Measurements from ENCODE around the gene TMPRSS11A. TPM values are rescaled to one million over a fixed set of nuclear protein-coding genes. Genes with fewer than 3 reads are reported as not detected.

Gene TMPRSS11A
- total RNA-seq, 1 donor from 2014 or later: not detected

DNA sequence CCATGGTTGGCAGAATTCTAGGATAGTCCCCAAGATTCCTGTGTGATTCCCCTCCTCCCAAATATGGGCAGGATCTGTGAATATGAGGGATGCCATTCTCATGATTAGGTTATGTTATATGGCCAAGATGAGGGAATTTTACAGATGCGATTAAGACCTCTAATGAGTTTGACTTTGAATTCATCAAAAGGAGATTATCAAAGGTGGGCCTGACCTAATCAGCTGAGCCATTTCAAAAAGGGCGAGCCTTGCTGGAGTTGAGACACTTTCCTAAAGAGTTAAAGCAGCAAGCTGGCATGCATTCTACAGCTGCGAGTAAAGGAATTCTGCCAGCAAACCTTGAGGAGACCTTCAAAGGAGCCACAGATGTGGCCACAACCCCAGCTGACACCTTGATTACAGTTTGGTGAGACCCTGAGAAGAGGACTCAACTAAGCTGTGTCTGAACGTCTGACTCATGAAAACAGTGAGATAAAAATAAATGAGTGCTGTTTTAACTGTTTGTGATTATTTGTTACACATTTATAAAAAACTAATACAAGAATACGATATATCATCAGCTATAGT is 47.8 kb downstream of the TMPRSS11A start:
- intact Hi-C loops (cut with micrococcal nuclease): loop anchor here (5.0 kb wide), 1 partner anchor 262 kb away; no protein-coding TSS in a partner anchor

DNA sequence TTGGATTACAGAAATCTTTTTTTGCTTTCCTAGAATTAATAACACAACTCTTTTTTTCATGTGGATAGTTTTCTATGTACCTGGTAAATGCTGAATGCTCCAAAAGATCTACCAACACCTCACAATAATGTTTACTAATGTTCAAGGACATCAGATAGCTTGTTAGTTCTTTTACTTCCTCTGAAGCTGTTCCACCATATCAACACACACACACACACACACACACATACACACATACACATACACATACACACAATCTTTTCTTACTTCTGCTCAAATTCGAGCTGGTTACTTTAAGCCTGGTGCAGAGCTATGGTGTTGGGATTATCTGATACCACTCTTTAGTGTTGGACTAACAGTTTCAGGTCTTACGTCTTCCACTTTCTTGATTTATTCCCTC is 51.2 kb downstream of the TMPRSS11A start:
- intact Hi-C loops (cut with micrococcal nuclease): loop anchor here (5.0 kb wide), 1 partner anchor 165 kb away; no protein-coding TSS in a partner anchor

DNA sequence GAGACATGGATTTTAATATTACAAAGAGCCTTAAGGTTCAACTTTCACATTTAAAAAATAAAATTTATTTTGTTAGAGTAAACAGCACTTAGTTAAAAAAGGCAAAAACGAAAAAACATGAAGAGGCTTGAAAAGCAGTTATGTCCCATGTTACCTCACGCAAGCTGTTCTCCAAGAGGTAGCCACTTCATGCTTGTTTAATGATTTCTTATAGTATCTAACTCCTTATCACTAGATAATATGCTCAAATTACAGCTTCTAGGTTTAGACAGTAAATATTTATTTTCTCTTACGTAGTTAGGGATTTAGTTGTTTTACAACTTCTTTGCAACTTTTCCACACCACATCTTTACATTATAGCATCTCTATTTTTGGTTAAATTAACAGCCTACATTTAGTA is 51.7 kb downstream of the TMPRSS11A start:
- intact Hi-C loops (cut with micrococcal nuclease): loop anchor here (5.0 kb wide), 1 partner anchor 164 kb away; no protein-coding TSS in a partner anchor

DNA sequence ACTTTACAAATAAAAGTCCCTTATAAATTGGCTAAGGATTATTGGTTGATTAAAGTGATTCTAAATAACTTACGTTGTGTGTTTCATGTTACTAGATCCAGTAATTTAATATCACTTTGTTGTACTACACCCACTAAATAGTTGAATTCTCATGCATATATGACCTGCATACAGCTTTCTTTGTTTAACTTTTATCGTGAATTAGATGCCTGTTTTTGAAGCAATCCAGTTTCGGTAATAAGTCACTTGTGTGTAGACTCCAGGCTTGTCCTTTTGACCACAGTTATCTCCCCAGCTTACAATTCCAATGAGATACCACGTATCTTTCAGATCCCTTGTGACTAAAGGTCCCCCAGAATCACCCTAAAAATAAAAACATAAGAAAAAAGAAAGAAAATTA is 52.2 kb downstream of the TMPRSS11A start:
- intact Hi-C loops (cut with micrococcal nuclease): loop anchor here (5.0 kb wide), 1 partner anchor 164 kb away; no protein-coding TSS in a partner anchor

DNA sequence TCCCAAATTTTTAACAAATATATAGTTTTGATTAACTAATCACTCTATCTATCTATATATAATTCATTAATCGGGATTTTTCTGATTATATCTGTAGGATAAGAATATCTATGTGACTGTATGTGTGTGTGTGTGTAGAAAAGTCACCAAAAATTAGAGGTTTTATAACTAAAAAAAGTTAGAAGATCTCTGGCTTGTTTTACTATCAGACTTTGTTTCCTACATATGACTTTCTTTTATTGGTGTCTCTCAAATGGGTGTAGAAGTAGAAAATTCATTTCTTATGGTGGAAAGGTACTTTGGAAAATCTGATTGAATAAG is 52.7 kb downstream of the TMPRSS11A start:
- intact Hi-C loops (cut with micrococcal nuclease): loop anchor here (1.0 to 5.0 kb wide), 3 partner anchors 38 to 361 kb away; no protein-coding TSS in a partner anchor

DNA sequence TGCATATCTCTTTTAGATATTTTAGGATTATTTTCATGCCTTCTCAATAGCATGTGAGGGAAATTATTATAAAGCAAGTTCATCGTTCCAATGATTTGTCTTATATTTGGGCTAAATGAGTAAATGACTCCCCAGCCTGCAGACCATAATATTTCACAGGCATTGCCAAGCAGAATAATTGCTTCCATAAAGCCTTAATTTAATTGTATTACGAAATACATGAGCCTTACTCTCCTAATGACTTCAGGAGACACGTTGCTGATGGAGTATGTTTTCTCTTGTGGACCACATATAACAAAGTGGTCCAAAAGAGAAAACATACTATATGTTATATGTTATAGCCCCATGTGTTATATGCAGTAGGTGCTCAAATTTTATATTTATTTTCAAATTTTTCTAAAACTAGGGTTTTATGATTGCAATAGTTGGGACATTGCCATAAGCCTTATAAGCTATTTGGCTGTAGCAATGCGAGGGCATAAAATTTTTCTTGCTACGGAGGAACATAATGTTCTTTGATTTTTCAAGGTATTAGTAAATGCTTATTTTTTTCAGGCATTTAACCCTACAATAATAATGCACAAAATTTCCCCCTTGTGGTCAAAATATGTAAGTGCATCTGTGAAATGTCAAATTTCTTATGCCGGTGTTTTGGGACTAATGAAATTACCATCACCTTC is 53.2 kb downstream of the TMPRSS11A start:
- intact Hi-C loops (cut with micrococcal nuclease): loop anchor here (1.0 to 5.0 kb wide), 3 partner anchors 38 to 361 kb away; no protein-coding TSS in a partner anchor

DNA sequence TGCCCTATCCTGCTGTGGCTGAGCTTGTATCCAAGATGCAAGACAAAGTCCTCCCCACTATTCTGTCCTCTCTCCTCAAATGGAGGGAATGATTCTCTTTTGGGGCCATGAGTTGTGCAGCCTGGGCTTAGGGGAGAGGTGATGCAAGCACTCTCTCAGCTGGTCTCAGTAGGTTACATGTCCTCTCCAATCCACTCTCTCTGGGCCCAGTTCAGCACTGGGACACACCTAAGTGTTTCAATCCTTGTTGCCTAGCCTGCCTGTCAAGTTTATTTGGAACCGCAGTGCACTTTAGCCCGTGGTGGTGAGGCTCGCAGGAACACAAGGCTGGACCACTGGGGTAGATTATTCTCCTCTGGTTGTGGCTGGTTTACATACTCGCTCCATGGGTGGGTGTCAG is 55.6 kb downstream of the TMPRSS11A start:
- intact Hi-C loops (cut with micrococcal nuclease): no loop called here

DNA sequence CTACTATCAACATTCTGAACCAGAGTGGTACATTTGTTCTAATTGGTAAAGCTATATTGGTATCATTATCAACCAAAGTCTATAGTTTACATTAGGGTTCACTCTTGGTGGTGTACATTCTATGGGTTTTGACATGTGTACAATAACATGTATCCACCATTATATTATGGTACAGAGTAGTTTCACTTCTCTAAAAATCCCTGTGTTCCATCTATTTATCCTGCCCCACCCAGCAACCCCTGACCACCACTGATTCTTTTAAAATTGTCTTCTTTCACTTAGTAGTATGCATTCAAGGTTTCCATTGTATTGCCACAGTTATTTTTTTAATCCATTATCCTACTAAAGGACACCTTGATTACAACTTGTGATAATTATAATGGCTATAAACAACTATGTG is 64.2 kb downstream of the TMPRSS11A start:
- intact Hi-C loops (cut with micrococcal nuclease): no loop called here

DNA sequence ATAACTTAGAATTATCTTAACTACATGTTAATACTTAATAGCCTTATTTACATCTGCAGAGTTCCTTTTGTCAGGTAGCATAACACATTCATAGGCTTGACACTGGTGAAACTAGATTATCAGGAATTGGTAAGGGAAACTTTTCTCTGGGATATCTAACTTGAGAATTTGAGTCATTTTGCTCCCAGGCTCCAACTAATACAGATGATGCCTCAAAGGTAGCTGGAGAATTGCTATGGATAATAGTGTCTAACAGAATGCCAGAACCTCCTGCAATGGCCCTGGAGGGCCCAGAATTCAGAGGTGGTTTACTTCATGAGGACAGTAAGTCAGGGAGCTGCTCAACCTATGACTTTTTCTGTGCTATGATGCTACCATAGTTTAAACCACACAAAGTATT is 65.6 kb downstream of the TMPRSS11A start:
- intact Hi-C loops (cut with micrococcal nuclease): no loop called here

DNA sequence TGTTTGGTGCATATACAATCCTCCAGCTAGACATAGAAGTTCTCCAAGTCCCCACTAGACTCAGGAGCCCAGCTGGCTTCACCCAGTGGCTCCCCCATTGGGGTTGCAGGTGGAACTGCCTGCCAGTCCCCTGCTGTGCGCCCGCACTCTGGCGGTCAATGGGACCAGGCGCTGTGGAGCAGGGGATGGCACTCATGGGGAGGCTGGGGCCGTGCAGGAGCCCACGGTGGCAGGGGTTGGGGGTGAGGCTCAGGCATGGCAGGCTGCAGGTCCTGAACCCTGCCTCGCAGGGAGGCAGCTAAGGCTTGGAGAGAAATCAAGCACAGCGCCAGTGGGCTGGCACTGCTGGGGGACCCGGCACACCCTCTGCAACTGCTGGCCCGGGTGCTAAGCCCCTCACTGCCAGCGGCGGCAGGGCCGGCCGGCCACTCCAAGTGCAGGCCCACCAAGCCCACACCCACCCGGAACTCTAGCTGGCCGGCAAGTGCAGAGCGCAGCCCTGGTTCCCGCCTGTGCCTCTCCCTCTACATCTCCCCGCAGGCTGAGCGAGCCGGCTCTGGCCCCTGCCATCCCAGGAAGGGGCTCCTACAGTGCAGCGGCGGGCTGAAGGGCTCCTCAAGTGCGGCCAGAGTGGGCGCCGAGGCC is 66.8 kb downstream of the TMPRSS11A start:
- intact Hi-C loops (cut with micrococcal nuclease): no loop called here

DNA sequence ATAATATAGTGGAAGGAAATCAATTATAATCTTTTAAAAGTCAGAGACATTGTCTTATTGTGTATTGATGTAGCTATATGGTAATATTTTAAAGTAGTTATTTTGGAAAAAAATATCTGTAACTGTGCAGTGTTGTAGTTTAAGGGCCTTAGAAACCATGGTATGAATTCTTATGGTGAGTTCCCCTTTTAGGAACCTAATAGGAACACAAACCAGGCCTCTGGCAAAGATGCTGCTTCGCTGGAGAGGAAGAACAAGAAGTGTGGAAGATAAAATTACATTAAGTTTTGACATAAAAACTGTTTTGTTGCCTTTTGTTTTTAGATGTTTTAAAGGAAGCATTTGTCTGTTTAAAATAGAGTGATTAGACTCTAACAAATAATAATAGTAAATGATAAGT is 68.6 kb downstream of the TMPRSS11A start:
- intact Hi-C loops (cut with micrococcal nuclease): no loop called here

DNA sequence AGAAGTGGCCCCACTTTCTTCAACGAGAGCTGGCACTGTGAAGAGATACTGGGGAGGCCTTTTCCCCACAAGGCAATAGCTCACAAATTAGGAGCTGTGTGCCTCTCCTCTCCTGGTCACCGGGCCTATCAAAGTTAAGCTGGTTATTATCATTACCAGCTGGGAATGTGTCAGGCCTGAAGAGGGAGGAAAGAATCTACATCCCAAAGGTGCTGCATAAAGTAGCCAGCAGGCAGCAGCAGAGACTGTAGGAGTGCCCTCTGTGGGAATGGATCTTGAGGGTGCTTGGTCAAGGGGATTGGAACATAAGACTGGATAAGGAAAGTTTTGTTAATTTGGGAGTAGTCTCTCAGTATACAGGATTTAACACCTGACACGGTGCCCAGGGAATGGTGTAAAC is 70.4 kb downstream of the TMPRSS11A start:
- intact Hi-C loops (cut with micrococcal nuclease): no loop called here

DNA sequence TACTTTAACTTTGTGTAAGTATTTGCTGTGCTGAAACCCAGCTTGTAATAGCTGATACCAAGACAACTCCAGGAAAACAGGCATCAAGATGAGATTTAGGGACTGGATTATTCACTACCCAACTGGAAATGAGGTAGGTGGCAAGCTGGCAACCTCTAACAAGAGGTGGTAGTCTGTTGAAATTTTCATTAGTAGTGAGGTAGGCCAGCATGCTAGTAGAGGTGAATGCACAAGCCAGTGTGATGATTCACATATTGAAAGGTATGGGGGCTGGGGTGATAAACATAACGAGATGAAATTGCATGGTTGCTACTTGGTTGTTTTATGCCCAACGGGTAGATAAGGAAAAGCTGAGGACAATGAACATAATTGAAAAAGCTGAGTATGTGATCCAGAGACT is 71.0 kb downstream of the TMPRSS11A start:
- intact Hi-C loops (cut with micrococcal nuclease): no loop called here

DNA sequence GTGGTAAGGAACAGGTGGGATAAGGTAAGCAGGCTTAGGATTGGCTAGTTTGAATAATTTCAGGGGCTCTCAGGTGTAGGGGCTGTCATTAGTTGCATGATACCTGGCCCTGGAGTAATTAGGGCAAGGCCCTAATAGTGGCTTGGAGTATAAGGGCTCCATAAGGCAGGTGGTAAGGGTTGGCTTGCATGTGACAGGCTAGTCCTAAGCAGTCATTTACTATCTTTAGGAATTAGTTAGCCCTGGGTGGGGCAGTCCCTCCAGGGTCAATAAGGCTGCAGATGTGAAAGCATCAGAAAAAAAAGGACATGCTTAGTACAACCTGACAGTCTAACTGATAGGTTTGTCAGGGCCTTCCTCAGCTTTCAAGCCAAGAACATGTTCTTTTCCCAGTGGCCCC is 71.6 kb downstream of the TMPRSS11A start:
- intact Hi-C loops (cut with micrococcal nuclease): no loop called here

DNA sequence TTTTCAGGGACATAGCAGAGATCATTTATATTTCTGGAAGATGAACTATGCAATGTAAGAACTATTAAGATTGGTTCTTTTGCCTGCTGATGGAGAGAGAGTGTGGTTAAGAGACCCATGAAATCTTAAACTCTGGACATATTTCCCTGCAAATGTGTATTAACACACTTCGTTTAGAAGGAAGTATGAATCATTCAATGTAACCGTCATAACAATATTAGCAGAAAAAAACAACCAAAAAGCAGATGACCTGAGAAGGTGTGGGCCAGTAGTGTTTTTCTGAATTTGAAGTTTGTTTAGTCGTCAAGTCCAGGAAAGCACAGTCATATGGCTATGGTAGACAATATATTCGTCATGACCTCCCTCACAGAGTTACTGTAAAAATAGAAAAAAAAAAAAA is 77.0 kb downstream of the TMPRSS11A start:
- intact Hi-C loops (cut with micrococcal nuclease): no loop called here

DNA sequence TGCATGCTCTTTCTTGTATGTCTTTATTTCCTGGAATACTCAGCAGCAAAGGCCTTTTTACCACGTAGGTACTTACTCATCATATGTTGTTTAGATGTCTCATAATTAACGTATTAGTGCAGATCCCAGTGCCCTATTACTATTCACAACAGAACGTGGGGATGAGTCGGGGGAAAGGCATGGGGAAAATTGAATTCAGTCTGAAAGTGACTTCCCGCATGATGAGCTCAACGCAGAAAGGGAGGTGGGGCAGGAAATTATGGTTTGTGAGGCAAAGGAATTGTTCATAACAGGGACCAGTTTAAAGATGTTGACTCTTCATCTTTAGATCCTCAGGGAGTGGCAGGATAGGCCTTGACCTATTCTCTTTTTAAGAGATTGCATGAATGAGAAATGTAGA is 77.5 kb downstream of the TMPRSS11A start:
- intact Hi-C loops (cut with micrococcal nuclease): no loop called here

DNA sequence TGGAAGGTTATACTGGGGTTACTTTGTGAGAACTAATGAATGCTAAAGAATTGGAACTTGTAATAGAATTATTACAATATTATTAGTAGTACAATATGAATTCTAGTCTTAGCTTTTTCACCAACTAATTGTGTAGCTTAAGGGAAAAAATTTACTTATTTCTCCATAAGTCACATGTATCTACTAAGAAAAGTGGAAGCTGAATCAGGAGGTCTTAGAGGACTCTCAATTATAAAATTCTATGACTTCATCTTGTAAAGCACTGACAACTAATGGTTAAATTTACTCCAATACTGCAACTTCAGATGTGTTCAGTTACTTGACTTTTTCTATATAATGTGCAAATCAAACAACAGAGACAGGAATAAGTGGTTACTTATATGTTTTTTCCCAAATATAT is 78.6 kb downstream of the TMPRSS11A start:
- intact Hi-C loops (cut with micrococcal nuclease): no loop called here

DNA sequence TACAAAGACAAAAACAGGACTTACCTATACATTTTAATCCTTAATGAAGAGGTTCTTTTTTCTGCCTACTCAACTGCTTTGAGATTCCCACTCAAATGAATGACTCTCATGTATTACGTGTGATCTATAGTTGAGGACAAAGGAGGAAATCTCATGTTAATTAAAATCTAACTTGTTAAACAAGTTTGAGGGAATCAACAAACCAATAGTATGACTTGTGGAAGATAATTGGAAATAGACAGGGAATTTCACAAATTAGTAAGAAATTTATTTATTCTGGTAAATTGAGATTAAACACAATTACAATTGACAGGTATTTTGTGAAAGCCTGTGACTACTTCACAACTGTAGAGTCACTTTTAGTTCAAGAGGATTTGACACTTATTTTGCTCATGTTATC is 79.4 kb downstream of the TMPRSS11A start, which contains the start of gene TMPRSS11D:
TMPRSS11D (minus strand) TSS at position 101 of the 400 bp plus-strand sequence; CDS start at position 32, 69 bp downstream.
- intact Hi-C loops (cut with micrococcal nuclease): no loop called here

DNA sequence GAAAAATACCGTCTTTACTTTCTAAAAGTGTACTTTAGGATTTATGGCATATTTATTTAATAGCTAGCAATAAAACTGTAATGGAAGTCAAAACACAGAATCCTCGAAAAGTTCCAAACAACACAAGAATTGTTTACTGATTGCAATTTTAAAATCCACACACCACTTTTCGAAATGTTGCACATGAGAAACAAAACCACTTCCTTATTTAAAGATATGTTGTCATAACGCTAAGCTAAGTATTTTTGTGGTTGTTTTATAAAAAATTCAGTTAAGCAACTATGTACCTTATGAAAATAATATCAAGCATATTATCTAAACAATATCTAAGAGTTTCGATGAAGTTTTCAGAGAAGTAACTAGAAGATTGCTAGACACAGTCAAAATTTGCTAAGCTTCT is 79.8 kb downstream of the TMPRSS11A start:
- intact Hi-C loops (cut with micrococcal nuclease): no loop called here

DNA sequence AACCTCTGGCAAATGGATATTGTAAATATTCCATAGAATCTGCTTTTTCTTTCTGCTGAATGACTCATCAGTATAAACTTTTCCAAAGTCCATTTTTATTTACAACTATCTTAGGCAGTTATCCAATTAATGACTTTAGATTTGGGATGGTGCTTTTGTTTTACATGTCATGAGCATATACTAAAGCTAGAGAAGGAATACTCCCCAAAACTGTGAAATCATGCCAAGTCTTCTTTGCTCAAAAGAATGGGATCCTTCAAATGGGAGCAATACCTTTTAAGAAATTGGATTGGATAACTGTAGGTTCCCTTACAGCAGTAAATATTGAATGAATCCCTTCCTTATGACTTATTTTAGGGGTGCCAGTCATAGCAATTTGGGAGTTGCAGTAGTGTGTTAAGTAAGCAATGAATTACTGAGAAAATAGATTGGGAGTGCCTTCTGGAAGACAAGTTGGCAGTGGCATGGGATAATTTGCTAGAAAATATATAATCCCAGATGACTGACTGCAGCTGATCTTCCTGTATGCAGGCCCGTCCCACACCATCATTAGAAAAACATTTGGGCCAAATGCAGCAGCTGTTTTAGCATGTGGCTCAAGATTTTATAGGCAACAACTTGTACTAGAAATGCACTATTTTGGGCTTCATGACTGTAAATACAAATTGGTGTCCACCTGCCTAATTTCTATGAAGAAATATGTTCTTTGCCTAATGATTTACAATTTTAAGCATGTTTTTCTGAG is 82.3 kb downstream of the TMPRSS11A start:
- intact Hi-C loops (cut with micrococcal nuclease): no loop called here

DNA sequence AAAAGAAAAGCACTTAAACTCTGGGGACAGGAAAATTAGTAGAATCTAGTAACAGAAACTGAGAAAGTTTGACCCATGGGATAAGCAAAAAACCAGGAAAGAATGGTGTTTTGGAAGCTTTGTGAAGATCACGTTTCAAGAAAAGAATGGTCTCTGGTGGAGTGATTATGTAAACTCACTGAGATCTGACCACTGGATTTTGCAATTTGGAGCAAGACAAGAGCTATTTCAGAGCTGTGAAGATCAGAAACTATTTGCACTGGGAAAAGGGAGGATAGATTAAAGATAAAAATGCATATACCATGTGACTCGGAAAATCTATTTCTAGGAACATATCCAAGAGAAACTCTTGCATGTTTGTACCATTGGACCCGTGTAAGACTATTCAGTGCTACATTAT is 83.8 kb downstream of the TMPRSS11A start:
- intact Hi-C loops (cut with micrococcal nuclease): no loop called here

DNA sequence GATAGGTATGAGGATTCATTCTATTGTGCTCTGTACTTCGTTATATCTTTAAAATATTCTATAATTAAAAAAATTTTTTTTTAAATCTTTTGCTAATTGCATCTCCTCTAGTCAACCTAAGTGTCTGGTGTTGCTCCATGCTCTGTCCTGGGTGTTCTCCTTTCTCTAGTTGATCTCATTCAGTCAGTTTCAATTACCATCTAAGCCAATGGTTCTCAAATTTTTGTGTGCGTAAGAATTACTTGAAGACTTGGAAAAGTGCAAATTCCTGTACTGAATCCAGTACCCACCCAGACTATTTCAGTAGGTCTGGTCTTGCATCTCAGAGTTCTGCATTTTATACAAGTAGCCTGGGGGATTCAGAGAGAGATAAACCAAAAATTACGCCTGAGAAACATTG is 86.2 kb downstream of the TMPRSS11A start:
- intact Hi-C loops (cut with micrococcal nuclease): no loop called here
